Stimulated activated CD4-positive, alpha-beta T cell treated with anti-CD3 and anti-CD28 coated beads, Interleukin-12 subunit alpha, Interleukin-12 subunit beta, amount 100 ng/mL, for 24 hours (primary cell): ENCODE data around the gene FAM110C.
"Not testable (repeated sequence)": the region's sequence is repeated elsewhere in the genome, so short reads cannot be mapped to it uniquely, and the experiment has no call there.

Experiments
- DNase-seq, 2 experiments: peaks; one replicate each; pipeline ENCODE4 v3.0.0-alpha.2; 2020; ENCODE audit warnings: low read depth in 2 of 2

Gene FAM110C

GRCh38 chr2:46471-47345 lies at the start of gene FAM110C:
Gene FAM110C (minus strand): TSS chr2:46505. CDS start chr2:46385, 120 bp downstream.
- DNase-seq: peak in 1 of 2 experiments; percentile 21

- DNase-seq: no peak
Observed at GRCh38 chr2:92326-92725, 46.0 kb upstream of the FAM110C start.

GRCh38 chr2:90645-91312 lies 44.5 kb upstream of the FAM110C start:
- no peak for DNase-seq

DNA sequence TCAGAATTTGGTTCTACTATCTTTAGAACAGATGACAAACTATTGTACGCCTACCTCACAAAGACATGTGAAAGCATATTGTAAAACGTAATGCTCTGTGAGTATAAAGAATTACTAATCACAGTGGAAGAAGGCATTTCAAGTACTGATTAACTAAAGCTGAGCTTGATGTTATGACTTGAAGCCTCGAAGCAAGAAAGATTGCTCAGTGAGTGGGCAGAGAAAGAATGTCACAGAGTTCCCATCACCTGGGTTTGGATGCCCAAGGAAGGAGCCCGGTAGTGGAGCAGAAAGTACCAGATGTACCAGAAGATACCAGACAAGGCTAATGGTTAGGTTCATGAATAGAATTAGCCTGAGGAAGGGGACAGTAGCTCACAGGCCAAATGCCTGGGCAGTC lies 39.5 kb upstream of the FAM110C start:
- DNase-seq: no peak

- no peak for DNase-seq
Observed at GRCh38 chr2:84121-84520, 37.8 kb upstream of the FAM110C start.

GRCh38 chr2:80971-81736 lies 34.8 kb upstream of the FAM110C start:
- DNase-seq: no peak

- DNase-seq: no peak
Observed at GRCh38 chr2:80378-80777, 34.1 kb upstream of the FAM110C start.

GRCh38 chr2:71309-72035 lies 25.2 kb upstream of the FAM110C start:
- DNase-seq: no peak

DNA sequence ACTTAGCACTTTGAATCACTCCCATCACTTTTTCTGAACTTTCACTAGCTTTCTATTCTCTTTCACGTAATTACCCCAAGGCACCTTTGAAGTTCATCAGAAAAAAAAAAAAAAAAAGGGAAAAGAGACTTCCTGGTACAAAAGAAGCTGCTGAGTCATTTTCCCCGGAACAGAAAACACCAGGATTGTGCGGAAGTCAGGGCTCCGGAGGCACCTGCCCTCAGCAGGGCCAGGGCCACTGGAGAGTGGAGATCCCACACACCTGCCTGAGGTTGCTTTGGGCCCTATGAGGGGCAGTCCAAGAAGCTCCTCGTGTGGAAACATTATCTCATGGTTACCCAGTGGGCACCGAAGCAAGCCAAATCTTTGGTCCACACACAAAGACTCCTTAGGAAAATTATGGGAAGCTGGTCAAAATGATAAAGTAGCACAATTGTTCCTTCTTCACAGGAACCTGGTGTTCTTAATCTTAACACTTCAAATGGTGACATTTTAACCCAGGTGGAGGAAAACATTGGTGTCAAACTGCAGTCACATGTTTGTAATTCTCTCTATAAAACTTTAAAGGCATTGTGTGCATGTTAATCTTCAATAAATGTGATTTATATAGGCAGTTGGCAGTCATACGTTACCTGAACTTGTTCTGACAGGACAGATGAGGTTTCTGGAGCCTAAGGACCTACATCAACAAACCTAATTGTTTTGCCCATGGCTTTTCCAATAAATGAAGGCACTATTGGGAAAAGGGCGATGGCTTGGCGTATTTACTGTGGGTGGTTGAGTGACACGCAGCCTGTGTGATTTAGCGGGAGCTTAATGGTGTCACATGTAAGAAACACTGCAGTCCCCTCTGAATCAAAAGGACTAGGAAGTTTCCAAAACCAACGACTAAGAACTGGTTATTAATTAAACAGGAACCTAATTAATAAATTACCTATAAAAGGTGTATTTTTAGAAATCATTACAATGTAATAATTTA lies 23.4 kb upstream of the FAM110C start:
- no peak for DNase-seq

DNA sequence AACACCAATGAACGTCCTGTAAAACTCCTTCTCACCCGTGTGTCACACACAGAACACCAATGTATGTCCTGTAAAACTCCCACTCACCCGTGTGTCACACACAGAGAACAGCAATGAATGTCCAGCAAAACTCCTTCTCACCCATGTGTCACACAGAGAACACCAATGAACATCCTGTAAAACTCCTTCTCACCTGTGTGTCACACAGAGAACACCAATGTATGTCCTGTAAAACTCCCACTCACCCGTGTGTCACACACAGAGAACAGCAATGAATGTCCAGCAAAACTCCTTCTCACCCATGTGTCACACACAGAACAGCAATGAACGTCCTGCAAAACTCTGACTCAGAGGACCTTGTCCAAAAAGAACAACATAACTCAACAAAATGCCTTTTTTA lies 22.3 kb upstream of the FAM110C start:
- not testable (repeated sequence) for DNase-seq

DNA sequence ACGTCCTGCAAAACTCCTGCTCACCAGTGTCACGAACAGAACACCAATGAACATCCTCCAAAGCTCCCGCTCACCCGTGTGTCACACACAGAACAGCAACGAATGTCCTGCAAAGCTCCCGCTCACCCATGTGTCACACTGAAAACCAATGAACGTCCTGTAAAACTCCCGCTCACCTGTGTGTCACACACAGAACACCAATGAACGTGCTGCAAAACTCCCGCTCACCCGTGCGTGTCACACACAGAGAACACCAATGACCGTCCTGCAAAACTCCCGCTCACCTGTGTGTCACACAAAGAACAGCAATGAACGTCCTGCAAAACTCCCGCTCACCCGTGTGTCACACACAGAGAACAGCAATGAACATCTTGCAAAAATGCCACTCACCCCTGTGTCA lies 20.5 kb upstream of the FAM110C start:
- no peak for DNase-seq

DNA sequence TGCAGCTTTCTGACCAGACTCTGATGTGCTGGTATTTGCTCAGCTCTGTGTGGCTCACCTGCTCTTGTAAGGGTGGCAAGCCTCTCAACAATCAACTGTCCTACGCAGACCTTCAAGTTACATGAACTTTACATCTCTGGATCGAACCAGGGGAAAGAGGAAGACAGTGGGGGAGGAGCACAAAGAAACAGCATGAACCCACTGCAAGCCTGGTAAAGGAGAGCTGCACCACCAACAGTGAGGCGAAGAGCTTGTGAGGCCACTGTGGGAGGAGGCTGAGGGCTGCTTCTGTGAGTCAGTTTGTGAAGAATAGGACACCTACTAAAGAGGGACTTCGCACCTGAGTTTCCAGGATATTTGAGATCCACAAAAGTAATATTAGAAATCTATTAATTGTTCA lies 18.8 kb upstream of the FAM110C start:
- no peak for DNase-seq

- no peak for DNase-seq
Observed at GRCh38 chr2:55587-56448, 9.5 kb upstream of the FAM110C start.

GRCh38 chr2:51613-52012 lies 5.3 kb upstream of the FAM110C start:
- no peak for DNase-seq

DNA sequence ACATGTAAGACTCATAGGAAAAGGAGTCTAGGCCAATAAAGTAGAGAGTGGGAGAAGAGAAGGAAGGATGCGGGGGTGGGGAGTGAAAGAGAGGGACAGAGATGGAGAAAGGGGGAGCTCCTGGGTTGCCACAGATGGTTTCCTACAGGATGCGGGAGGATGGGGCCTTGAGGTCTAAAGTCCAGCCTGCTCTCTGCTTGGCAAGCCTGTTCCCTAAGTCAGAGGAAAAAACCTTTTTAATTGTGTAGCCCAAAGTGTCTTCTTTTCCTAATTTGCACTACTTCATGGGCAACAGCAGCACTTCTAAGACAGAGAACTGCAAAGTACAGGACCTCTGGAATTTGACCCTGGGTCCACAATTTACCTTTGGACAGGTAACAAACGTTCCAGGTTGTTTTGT lies 1.4 kb upstream of the FAM110C start:
- DNase-seq: no peak

GRCh38 chr2:47346-47725 lies 1.0 kb upstream of the FAM110C start:
- no peak for DNase-seq

DNA sequence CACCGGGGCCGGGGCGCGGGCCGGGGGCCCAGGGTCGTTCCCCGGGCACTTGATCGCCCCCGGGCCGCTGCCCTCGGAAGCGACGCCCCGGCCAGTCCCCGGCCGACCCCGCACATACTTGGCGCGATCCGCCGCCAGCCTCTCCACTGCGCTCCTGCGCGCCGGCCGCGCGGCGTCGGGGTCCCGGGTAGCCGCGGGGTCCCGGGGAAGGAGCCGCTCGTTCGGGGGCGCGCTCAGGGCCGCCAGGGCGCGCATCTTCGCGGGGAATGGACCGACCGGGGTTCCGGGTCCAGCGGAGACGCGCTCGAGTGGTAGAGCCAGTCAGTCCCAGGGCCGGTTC lies 204 bp downstream of the FAM110C start:
- DNase-seq: no peak

DNA sequence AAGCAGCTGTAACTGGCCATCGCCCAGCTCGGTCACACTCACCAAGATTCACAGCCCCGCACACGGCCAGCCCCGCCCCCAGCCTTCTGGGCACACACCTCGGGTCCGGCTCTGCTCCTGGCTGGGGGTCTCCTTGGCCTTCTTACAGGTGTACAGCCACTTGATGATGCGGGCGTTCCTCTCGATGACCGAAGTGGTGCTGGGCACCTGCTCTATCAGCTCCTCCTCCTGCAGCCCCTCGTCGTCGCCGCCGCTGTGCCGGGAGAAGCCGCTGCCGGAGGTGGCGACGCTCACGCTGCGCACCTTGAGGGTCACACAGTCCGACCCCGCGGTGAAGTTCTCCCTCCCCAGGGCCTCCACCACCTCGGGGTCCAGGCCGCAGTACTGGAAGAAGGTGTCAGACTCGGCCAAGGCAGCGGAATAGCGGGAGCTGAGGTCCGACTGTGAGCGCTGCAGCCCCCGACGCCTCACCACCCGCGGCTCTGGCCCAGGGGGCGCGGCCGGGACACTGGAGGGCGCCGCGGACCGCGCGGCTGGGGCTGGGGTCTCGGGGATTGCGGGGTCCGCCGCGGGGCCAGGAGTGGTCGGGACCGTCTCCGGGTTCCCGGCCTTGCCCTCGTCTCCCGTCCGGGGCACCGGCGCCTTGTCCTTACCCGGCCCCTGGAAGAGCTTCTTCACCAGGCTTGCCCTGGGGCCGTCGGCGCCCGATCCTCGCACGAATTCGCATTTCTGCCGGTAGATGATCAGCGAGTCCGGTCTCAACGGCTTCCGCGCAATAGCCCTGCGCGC lies 769 bp downstream of the FAM110C start:
- no peak for DNase-seq

DNA sequence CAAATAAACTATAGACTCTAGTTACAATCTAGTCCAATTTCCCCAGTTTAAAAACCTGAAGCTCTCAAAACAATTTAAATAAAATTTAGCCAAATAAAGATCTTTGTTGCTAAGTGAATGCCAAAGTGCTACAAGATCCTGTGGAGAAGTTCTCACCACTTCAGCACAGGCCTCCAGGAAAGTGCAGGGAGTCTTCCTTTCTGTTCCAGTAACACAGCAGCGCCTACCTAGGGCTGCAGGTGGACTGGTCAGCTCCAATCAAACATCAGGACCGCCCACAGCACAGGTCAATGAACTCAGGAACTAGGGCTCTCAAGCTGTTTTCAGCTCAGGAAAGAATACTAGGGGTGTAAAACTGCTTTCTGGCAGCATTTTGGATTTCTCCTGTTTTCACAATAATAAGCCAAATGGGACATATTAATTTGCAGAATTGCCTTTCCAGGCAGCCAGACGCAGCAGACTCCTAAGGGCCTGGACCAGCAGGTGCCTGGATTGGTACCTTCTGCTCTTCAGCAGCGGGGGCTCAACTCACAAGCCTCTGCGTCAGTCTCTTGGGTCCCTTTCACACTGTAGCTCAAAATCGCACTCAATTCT lies 1.5 kb downstream of the FAM110C start:
- DNase-seq: no peak
